ENCODE data around the gene MEF2A.

The MEF2A gene

GRCh38 chr15:99668533-99669182 is 102.9 kb downstream of the MEF2A start:
- TF ChIP-seq EZH2 (optimal IDR thresholded peaks at IDR 0.05; ENCODE audit: low read depth, low read length) (no peak), EZH2phosphoT487 (IDR thresholded peaks at IDR 0.05; ENCODE audit: low read length) (no peak)
- TF ChIP-seq, protein P1, sequence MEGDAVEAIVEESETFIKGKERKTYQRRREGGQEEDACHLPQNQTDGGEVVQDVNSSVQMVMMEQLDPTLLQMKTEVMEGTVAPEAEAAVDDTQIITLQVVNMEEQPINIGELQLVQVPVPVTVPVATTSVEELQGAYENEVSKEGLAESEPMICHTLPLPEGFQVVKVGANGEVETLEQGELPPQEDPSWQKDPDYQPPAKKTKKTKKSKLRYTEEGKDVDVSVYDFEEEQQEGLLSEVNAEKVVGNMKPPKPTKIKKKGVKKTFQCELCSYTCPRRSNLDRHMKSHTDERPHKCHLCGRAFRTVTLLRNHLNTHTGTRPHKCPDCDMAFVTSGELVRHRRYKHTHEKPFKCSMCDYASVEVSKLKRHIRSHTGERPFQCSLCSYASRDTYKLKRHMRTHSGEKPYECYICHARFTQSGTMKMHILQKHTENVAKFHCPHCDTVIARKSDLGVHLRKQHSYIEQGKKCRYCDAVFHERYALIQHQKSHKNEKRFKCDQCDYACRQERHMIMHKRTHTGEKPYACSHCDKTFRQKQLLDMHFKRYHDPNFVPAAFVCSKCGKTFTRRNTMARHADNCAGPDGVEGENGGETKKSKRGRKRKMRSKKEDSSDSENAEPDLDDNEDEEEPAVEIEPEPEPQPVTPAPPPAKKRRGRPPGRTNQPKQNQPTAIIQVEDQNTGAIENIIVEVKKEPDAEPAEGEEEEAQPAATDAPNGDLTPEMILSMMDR (IDR thresholded peaks at IDR 0.05; ENCODE audit: low read length) = no peak
- no peaks in the 10 kb centered on the region for H3K27me3 ChIP-seq (replicated peaks; ENCODE audit: insufficient read depth, low read length)
- no peak overlapping the region for H3K4me3 ChIP-seq (ENCODE audit: low read length)
- no peak for DNase-seq
- H3K36me3 ChIP-seq (replicated peaks; ENCODE audit: insufficient read depth, low read length) = no peaks in the 10 kb centered on the region
- H3K27ac ChIP-seq (ENCODE audit: low read length) = no peak overlapping the region
- no peaks in the 10 kb centered on the region for H3F3A ChIP-seq (ENCODE audit: insufficient read depth, low read length)
- no peak overlapping the region for H3K4me2 ChIP-seq (ENCODE audit: low read depth, low read length)
- H3K79me2 ChIP-seq (ENCODE audit: low read length) = no peaks in the 10 kb centered on the region
- H3K9me2 ChIP-seq (replicated peaks; ENCODE audit: insufficient read depth, low read length) = no peaks in the 10 kb centered on the region
- H3K9me3 ChIP-seq (replicated peaks; ENCODE audit: insufficient read depth, low read length) = no peaks in the 10 kb centered on the region
- H3K4me1 ChIP-seq (ENCODE audit: low read length) = no peaks in the 10 kb centered on the region
- H4K20me1 ChIP-seq (ENCODE audit: insufficient read depth, low read length) = no peaks in the 10 kb centered on the region
- H3K9ac ChIP-seq (ENCODE audit: low read length) = no peak overlapping the region
- H2AFZ ChIP-seq (ENCODE audit: low read length) = no peak overlapping the region

DNA sequence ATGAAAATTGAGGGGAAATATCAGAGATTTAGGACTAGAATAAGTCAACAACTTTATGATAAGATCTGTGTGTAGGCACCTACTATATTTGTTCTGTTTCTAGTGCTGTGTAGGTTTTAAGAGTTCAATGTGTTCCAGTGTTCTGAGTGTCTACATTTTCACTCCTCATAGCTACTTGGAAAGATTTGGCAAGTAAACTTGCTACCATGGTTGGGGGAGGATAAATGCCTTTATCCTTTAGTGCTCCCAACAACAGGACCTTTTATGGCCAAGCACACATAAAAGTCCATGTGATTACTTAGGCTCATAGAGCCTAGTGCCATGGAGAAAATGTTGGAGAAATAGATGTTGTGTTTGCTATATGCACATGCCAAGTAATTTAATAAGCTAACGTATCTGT is 103.5 kb downstream of the MEF2A start:
- H4K20me1 ChIP-seq (ENCODE audit: insufficient read depth, low read length) = no peaks in the 10 kb centered on the region
- H3F3A ChIP-seq (ENCODE audit: insufficient read depth, low read length) = no peaks in the 10 kb centered on the region
- no peaks in the 10 kb centered on the region for H3K79me2 ChIP-seq (ENCODE audit: low read length)
- no peak overlapping the region for H3K27ac ChIP-seq (ENCODE audit: low read length)
- H3K36me3 ChIP-seq (replicated peaks; ENCODE audit: insufficient read depth, low read length) = no peaks in the 10 kb centered on the region
- H3K9me2 ChIP-seq (replicated peaks; ENCODE audit: insufficient read depth, low read length) = no peaks in the 10 kb centered on the region
- H3K9ac ChIP-seq (ENCODE audit: low read length) = no peak overlapping the region
- DNase-seq = no peak
- H3K4me2 ChIP-seq (ENCODE audit: low read depth, low read length) = no peak overlapping the region
- TF ChIP-seq, protein P1 (IDR thresholded peaks at IDR 0.05; ENCODE audit: low read length) = no peak
- TF ChIP-seq EZH2phosphoT487 (IDR thresholded peaks at IDR 0.05; ENCODE audit: low read length) (no peak), EZH2 (optimal IDR thresholded peaks at IDR 0.05; ENCODE audit: low read depth, low read length) (no peak)
- no peaks in the 10 kb centered on the region for H3K9me3 ChIP-seq (replicated peaks; ENCODE audit: insufficient read depth, low read length)
- H3K4me1 ChIP-seq (ENCODE audit: low read length) = no peaks in the 10 kb centered on the region
- H2AFZ ChIP-seq (ENCODE audit: low read length) = no peak overlapping the region
- no peak overlapping the region for H3K4me3 ChIP-seq (ENCODE audit: low read length)
- H3K27me3 ChIP-seq (replicated peaks; ENCODE audit: insufficient read depth, low read length) = no peaks in the 10 kb centered on the region

- no peak for DNase-seq
- TF ChIP-seq, protein P1 (IDR thresholded peaks at IDR 0.05; ENCODE audit: low read length) = no peak
- TF ChIP-seq EZH2 (optimal IDR thresholded peaks at IDR 0.05; ENCODE audit: low read depth, low read length) = no peak
- no peak overlapping the region for H3K4me2 ChIP-seq (ENCODE audit: low read depth, low read length)
- H3K36me3 ChIP-seq (replicated peaks; ENCODE audit: insufficient read depth, low read length) = no peaks in the 10 kb centered on the region
- no peaks in the 10 kb centered on the region for H4K20me1 ChIP-seq (ENCODE audit: insufficient read depth, low read length)
- no peak overlapping the region for H3K27ac ChIP-seq (ENCODE audit: low read length)
- no peaks in the 10 kb centered on the region for H3K79me2 ChIP-seq (ENCODE audit: low read length)
- H3F3A ChIP-seq (ENCODE audit: insufficient read depth, low read length) = no peaks in the 10 kb centered on the region
- H3K9ac ChIP-seq (ENCODE audit: low read length) = no peak overlapping the region
- no peaks in the 10 kb centered on the region for H3K27me3 ChIP-seq (replicated peaks; ENCODE audit: insufficient read depth, low read length)
- no peak overlapping the region for H3K4me3 ChIP-seq (ENCODE audit: low read length)
- H2AFZ ChIP-seq (ENCODE audit: low read length) = no peak overlapping the region
- peaks cover under 1% of the 10 kb centered on the region; the same call in 1 of the 2 replicates for H3K4me1 ChIP-seq (ENCODE audit: low read length)
- H3K9me3 ChIP-seq (replicated peaks; ENCODE audit: insufficient read depth, low read length) = no peaks in the 10 kb centered on the region
- H3K9me2 ChIP-seq (replicated peaks; ENCODE audit: insufficient read depth, low read length) = no peaks in the 10 kb centered on the region
Measured at GRCh38 chr15:99671926-99672635, 106.3 kb downstream of the MEF2A start.
